ENCODE measurements around the gene HAPLN1. TPM values are rescaled to one million over a fixed set of nuclear protein-coding genes. Genes with fewer than 3 reads are reported as not detected.

HAPLN1 gene
- total and polyA plus RNA-seq, 2 experiments from 2014 or later, result 1.5 to 4.0 TPM

DNA sequence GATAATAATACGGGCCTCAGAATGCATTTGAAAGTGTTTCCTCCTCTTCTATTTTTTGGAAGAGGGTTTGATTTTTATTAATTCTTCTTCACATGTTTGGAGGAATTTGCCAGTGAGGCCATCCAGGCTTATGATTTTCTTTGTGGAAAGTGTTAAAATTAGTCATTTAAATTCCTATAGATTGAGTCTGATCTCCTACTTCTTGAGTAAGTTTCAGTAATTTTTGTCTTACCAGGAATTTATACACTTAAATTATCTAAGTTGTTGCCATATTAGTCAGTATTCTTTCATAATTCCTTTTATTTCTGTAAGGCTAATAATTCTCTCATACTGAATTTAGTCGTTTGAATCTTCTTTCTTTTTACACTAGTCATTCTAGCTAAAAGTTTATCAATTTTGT, 25.2 kb upstream of the HAPLN1 start:
- Histone ChIP-seq H3K4me3 (no peak overlapping the region), H3K27me3 (ENCODE audit: insufficient read depth) (no peaks in the 10 kb centered on the region), H3K79me2 (replicated peaks; ENCODE audit: insufficient read depth) (no peaks in the 10 kb centered on the region), H2AFZ (no peak overlapping the region), H3K27ac (ENCODE audit: low read depth) (no peak overlapping the region), H3K9me2 (ENCODE audit: insufficient read depth) (no peaks in the 10 kb centered on the region), H3F3A (replicated peaks; ENCODE audit: low read depth) (no peaks in the 10 kb centered on the region), H3K36me3 (ENCODE audit: insufficient read depth) (no peaks in the 10 kb centered on the region), H3K4me1 (ENCODE audit: insufficient read depth) (no peaks in the 10 kb centered on the region), H4K20me1 (replicated peaks; ENCODE audit: insufficient read depth) (no peaks in the 10 kb centered on the region), H3K4me2 (no peak overlapping the region)
- no peaks in the 10 kb centered on the region for H3K27me3 Mint-ChIP-seq (ENCODE audit: insufficient read depth, low read depth, poor library complexity)
- H3K36me3 Mint-ChIP-seq (ENCODE audit: low read depth), result no peaks in the 10 kb centered on the region; the same call in 2 of the 3 replicates
- H3K4me1 Mint-ChIP-seq, result no peaks in the 10 kb centered on the region
- DNase-seq (ENCODE audit: low spot score) (no peak), ATAC-seq (no peak)
- no peak overlapping the region for H3K27ac Mint-ChIP-seq
- peaks cover 9% of the 10 kb centered on the region; the same call in 2 of the 3 replicates for H3K9me3 Mint-ChIP-seq
- no peak overlapping the region for H3K4me3 Mint-ChIP-seq
- no peak for TF ChIP-seq ZNF114 (CRISPR knock-in tag; IDR thresholded peaks at IDR 0.05)
- TF ChIP-seq, protein P1, sequence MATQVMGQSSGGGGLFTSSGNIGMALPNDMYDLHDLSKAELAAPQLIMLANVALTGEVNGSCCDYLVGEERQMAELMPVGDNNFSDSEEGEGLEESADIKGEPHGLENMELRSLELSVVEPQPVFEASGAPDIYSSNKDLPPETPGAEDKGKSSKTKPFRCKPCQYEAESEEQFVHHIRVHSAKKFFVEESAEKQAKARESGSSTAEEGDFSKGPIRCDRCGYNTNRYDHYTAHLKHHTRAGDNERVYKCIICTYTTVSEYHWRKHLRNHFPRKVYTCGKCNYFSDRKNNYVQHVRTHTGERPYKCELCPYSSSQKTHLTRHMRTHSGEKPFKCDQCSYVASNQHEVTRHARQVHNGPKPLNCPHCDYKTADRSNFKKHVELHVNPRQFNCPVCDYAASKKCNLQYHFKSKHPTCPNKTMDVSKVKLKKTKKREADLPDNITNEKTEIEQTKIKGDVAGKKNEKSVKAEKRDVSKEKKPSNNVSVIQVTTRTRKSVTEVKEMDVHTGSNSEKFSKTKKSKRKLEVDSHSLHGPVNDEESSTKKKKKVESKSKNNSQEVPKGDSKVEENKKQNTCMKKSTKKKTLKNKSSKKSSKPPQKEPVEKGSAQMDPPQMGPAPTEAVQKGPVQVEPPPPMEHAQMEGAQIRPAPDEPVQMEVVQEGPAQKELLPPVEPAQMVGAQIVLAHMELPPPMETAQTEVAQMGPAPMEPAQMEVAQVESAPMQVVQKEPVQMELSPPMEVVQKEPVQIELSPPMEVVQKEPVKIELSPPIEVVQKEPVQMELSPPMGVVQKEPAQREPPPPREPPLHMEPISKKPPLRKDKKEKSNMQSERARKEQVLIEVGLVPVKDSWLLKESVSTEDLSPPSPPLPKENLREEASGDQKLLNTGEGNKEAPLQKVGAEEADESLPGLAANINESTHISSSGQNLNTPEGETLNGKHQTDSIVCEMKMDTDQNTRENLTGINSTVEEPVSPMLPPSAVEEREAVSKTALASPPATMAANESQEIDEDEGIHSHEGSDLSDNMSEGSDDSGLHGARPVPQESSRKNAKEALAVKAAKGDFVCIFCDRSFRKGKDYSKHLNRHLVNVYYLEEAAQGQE (IDR thresholded peaks at IDR 0.05; ENCODE audit: unreplicated experiment), result no peak
- TF ChIP-seq STAT1 (IDR thresholded peaks at IDR 0.05; ENCODE audit: unreplicated experiment), result no peak
- no peak for TF ChIP-seq EZH2 (IDR thresholded peaks at IDR 0.05; ENCODE audit: low read depth, unreplicated experiment)
- TF ChIP-seq, protein P2, sequence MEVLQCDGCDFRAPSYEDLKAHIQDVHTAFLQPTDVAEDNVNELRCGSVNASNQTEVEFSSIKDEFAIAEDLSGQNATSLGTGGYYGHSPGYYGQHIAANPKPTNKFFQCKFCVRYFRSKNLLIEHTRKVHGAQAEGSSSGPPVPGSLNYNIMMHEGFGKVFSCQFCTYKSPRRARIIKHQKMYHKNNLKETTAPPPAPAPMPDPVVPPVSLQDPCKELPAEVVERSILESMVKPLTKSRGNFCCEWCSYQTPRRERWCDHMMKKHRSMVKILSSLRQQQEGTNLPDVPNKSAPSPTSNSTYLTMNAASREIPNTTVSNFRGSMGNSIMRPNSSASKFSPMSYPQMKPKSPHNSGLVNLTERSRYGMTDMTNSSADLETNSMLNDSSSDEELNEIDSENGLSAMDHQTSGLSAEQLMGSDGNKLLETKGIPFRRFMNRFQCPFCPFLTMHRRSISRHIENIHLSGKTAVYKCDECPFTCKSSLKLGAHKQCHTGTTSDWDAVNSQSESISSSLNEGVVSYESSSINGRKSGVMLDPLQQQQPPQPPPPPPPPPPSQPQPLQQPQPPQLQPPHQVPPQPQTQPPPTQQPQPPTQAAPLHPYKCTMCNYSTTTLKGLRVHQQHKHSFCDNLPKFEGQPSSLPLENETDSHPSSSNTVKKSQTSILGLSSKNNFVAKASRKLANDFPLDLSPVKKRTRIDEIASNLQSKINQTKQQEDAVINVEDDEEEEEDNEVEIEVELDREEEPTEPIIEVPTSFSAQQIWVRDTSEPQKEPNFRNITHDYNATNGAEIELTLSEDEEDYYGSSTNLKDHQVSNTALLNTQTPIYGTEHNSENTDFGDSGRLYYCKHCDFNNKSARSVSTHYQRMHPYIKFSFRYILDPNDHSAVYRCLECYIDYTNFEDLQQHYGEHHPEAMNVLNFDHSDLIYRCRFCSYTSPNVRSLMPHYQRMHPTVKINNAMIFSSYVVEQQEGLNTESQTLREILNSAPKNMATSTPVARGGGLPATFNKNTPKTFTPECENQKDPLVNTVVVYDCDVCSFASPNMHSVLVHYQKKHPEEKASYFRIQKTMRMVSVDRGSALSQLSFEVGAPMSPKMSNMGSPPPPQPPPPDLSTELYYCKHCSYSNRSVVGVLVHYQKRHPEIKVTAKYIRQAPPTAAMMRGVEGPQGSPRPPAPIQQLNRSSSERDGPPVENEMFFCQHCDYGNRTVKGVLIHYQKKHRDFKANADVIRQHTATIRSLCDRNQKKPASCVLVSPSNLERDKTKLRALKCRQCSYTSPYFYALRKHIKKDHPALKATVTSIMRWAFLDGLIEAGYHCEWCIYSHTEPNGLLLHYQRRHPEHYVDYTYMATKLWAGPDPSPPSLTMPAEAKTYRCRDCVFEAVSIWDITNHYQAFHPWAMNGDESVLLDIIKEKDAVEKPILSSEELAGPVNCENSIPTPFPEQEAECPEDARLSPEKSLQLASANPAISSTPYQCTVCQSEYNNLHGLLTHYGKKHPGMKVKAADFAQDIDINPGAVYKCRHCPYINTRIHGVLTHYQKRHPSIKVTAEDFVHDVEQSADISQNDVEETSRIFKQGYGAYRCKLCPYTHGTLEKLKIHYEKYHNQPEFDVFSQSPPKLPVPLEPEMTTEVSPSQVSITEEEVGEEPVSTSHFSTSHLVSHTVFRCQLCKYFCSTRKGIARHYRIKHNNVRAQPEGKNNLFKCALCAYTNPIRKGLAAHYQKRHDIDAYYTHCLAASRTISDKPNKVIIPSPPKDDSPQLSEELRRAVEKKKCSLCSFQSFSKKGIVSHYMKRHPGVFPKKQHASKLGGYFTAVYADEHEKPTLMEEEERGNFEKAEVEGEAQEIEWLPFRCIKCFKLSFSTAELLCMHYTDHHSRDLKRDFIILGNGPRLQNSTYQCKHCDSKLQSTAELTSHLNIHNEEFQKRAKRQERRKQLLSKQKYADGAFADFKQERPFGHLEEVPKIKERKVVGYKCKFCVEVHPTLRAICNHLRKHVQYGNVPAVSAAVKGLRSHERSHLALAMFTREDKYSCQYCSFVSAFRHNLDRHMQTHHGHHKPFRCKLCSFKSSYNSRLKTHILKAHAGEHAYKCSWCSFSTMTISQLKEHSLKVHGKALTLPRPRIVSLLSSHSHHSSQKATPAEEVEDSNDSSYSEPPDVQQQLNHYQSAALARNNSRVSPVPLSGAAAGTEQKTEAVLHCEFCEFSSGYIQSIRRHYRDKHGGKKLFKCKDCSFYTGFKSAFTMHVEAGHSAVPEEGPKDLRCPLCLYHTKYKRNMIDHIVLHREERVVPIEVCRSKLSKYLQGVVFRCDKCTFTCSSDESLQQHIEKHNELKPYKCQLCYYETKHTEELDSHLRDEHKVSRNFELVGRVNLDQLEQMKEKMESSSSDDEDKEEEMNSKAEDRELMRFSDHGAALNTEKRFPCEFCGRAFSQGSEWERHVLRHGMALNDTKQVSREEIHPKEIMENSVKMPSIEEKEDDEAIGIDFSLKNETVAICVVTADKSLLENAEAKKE (CRISPR knock-in tag; IDR thresholded peaks at IDR 0.05), result no peak
- TF ChIP-seq NANOG (IDR thresholded peaks at IDR 0.05; ENCODE audit: borderline replicate concordance), result no peak
- no peak for TF ChIP-seq EZH2phosphoT487 (IDR thresholded peaks at IDR 0.05; ENCODE audit: unreplicated experiment)
- no peak for TF ChIP-seq CREB1 (CRISPR knock-in tag; IDR thresholded peaks at IDR 0.05; ENCODE audit: low read depth)
- TF ChIP-seq, protein P3, sequence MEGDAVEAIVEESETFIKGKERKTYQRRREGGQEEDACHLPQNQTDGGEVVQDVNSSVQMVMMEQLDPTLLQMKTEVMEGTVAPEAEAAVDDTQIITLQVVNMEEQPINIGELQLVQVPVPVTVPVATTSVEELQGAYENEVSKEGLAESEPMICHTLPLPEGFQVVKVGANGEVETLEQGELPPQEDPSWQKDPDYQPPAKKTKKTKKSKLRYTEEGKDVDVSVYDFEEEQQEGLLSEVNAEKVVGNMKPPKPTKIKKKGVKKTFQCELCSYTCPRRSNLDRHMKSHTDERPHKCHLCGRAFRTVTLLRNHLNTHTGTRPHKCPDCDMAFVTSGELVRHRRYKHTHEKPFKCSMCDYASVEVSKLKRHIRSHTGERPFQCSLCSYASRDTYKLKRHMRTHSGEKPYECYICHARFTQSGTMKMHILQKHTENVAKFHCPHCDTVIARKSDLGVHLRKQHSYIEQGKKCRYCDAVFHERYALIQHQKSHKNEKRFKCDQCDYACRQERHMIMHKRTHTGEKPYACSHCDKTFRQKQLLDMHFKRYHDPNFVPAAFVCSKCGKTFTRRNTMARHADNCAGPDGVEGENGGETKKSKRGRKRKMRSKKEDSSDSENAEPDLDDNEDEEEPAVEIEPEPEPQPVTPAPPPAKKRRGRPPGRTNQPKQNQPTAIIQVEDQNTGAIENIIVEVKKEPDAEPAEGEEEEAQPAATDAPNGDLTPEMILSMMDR (conservative IDR thresholded peaks at IDR 0.05; ENCODE audit: low read depth in 2 of 2), result no peak
- TF ChIP-seq, protein P4, sequence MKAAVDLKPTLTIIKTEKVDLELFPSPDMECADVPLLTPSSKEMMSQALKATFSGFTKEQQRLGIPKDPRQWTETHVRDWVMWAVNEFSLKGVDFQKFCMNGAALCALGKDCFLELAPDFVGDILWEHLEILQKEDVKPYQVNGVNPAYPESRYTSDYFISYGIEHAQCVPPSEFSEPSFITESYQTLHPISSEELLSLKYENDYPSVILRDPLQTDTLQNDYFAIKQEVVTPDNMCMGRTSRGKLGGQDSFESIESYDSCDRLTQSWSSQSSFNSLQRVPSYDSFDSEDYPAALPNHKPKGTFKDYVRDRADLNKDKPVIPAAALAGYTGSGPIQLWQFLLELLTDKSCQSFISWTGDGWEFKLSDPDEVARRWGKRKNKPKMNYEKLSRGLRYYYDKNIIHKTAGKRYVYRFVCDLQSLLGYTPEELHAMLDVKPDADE (IDR thresholded peaks at IDR 0.05), result no peak
- TF ChIP-seq POLR2AphosphoS5 (IDR thresholded peaks at IDR 0.05; ENCODE audit: low read depth), result no peak
- no peak for TF ChIP-seq ZNF331 (CRISPR knock-in tag; IDR thresholded peaks at IDR 0.05; ENCODE audit: low read depth)
